Mucosa of rectum (tissue), 2 donors: ENCODE measurements around the gene REELD1.

Experiments
- H3K27ac ChIP-seq, 2 donors: one replicate each; pipeline ENCODE4 v1.7.0; 2013; ENCODE audit warnings: inconsistent platforms in 2 of 2, low read depth in 2 of 2, low read length in 2 of 2
- H3K27me3 ChIP-seq, 2 donors: one replicate each; pipeline ENCODE4 v1.7.0; 2013; ENCODE audit warnings: low read length in 2 of 2; ENCODE audit not compliant: control insufficient read depth in 2 of 2, insufficient read depth in 2 of 2
- H3K36me3 ChIP-seq, 2 donors: one replicate each; pipeline ENCODE4 v1.7.0; 2013; ENCODE audit warnings: low read length in 2 of 2; ENCODE audit not compliant: control insufficient read depth in 2 of 2, insufficient read depth in 2 of 2
- H3K4me1 ChIP-seq, 2 donors: one replicate each; pipeline ENCODE4 v1.7.0; 2013; ENCODE audit warnings: low read length in 2 of 2, mild to moderate bottlenecking in 1 of 2; ENCODE audit not compliant: control insufficient read depth in 2 of 2, insufficient read depth in 2 of 2
- H3K4me3 ChIP-seq, 2 donors: one replicate each; pipeline ENCODE4 v1.7.0; 2013; ENCODE audit warnings: low read length in 2 of 2
- H3K9ac ChIP-seq, 2 donors: one replicate each; pipeline ENCODE4 v1.7.0; 2013; ENCODE audit warnings: low read length in 2 of 2, low read depth in 1 of 2, mild to moderate bottlenecking in 1 of 2
- H3K9me3 ChIP-seq, 2 donors: one replicate each; pipeline ENCODE4 v1.7.0; 2013; ENCODE audit warnings: low read length in 2 of 2; ENCODE audit not compliant: control insufficient read depth in 2 of 2
- donor health status: healthy.
- donor health status: Normal muscosa, but diverticular disease.

Gene REELD1

DNA sequence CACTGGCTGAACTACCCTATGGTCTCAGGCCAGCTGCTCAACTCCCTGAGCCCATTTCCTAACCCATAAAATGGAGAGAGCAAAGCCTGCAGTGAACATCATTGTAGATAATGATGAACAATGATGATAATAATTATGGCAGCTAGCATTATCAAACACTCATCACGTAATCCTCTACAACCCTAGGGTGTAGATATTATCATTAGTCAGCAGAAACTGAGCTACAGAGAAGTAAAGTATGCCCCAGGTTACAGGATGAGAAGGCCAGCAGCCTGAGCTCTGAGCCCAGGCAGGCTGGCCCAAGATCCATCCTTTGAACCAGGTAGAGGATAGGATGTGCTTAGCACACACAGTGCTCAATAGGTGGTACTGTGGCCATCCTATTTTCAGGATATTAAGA is 43.2 kb downstream of the REELD1 start:
- no peaks in the 10 kb centered on the region for H3K27me3 ChIP-seq
- peaks cover 0 to 4% of the 10 kb centered on the region in 2 donors for H3K4me1 ChIP-seq
- no peak overlapping the region for H3K4me3 ChIP-seq
- H3K27ac ChIP-seq, result no peak overlapping the region
- peaks cover 2 to 7% of the 10 kb centered on the region in 2 donors for H3K36me3 ChIP-seq
- no peaks in the 10 kb centered on the region for H3K9me3 ChIP-seq
- H3K9ac ChIP-seq, result no peak overlapping the region

DNA sequence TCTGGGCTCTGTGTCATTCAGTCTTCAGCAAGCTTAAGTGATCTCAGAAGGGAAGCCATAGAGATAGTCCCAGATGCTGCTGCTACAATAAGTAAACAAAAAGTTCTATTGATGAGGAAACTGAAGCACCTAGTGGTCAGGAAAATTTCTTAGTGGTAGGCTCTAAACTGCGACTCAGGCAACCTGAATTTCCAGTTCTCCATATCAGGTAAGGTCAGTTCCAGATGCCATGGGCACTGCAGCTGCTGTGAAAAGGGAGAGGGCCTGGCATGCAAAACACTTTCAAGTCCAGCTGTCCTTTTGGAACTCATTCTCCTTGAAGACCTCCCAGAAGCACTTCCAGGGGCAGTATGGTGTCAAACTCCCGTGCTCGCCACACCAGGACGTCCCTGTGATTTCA is 46.2 kb downstream of the REELD1 start:
- Histone ChIP-seq H3K4me1 (no peaks in the 10 kb centered on the region), H3K9me3 (no peaks in the 10 kb centered on the region), H3K27me3 (no peaks in the 10 kb centered on the region), H3K27ac (no peak overlapping the region), H3K9ac (no peak overlapping the region), H3K4me3 (no peak overlapping the region), H3K36me3 (peaks cover 4 to 7% of the 10 kb centered on the region in 2 donors)

DNA sequence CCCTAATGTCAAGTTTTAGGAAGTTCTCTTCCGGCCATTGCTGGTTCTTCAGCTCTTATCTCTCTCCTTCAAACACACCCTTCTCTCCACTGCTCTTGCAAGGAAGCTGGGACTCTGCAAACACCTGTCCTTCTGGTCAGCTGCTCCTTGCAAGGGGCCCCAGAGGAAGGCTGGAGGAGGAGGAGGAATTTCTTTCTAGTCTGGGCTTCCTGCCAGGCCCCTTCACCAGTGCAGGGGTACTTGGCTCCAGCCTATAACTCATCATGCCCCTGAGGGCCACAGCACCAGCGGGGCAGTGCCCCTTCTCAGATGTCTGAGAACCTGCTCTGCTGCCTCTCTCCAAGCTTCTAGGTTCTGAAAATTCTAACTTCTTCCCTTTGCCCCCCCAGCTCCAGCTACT is 46.7 kb downstream of the REELD1 start:
- Histone ChIP-seq H3K4me1 (no peaks in the 10 kb centered on the region), H3K27me3 (no peaks in the 10 kb centered on the region), H3K9ac (no peak overlapping the region), H3K36me3 (peaks cover 4 to 7% of the 10 kb centered on the region in 2 donors), H3K4me3 (no peak overlapping the region), H3K27ac (no peak overlapping the region), H3K9me3 (no peaks in the 10 kb centered on the region)

DNA sequence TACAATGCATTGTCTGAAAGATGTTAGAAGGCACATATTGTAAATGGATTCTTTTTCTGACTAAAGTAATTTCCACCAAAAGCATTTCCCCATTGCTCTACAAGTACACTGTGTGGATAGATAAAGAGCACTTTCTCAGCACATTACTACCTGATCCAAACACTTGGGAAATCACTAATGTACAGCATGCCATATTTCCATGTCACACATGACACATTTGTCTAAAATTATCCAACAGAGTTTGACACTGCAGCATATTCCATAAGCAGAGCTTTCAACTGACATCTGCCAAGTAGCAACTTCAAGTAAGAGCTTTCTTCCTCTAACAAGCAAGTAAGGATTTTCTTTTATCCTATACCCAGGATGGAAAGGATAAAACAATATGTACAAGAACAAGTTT is 49.5 kb downstream of the REELD1 start:
- Histone ChIP-seq H3K9ac (no peak overlapping the region), H3K4me3 (no peak overlapping the region), H3K27ac (no peak overlapping the region), H3K36me3 (peaks cover 0 to 2% of the 10 kb centered on the region in 2 donors), H3K27me3 (no peaks in the 10 kb centered on the region), H3K4me1 (no peaks in the 10 kb centered on the region), H3K9me3 (no peaks in the 10 kb centered on the region)

DNA sequence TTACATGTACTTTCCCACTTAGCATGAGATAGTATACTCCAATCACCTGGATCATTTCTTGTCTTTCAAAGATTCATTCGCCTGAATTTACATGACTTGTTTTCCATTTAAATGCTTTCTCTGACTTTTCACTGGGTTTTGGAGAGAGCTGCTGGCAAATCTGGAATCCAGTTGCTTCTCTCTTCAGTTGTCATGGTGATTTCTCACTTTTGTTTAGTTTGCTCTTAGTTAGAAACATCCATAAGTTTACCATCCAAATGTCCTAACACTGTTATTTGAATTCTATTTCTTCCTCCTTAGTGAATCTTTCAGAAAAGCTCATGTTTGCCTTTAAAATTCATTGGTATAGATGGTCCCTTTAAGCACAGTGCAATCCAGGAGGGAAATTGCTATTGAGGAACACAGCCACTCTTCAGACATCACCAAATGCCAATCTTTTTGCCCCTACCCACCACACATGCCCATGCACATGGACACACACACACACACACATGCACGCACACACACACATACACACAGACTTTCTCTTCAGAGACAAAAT is 51.7 kb downstream of the REELD1 start:
- H3K9me3 ChIP-seq, result no peaks in the 10 kb centered on the region
- H3K27ac ChIP-seq, result no peak overlapping the region
- peaks cover 0 to 2% of the 10 kb centered on the region in 2 donors for H3K36me3 ChIP-seq
- no peaks in the 10 kb centered on the region for H3K27me3 ChIP-seq
- H3K9ac ChIP-seq, result no peak overlapping the region
- H3K4me1 ChIP-seq, result no peaks in the 10 kb centered on the region
- no peak overlapping the region for H3K4me3 ChIP-seq

DNA sequence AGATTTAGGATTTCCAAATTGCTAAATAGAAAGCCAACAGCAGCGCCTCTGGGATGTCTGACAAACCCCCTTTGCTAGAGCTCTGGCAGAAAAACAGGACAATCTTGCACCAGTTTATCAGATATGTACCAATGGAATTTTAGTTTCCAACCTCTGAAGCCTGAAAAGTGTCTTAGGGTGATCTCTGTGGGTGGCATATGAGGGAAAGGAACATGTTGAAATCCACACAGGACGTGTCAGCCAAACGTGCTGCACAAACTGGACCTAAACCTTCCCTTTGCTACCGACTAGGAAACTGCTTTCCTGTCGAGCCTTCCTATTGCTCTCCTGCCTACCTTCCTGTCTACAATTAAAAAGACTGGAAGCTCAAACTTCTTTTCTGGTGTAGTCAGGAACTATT is 53.5 kb downstream of the REELD1 start:
- Histone ChIP-seq H3K27ac (no peak overlapping the region), H3K36me3 (peaks cover 0 to 2% of the 10 kb centered on the region in 2 donors), H3K9me3 (no peaks in the 10 kb centered on the region), H3K4me1 (no peaks in the 10 kb centered on the region), H3K4me3 (no peak overlapping the region), H3K27me3 (no peaks in the 10 kb centered on the region), H3K9ac (no peak overlapping the region)

DNA sequence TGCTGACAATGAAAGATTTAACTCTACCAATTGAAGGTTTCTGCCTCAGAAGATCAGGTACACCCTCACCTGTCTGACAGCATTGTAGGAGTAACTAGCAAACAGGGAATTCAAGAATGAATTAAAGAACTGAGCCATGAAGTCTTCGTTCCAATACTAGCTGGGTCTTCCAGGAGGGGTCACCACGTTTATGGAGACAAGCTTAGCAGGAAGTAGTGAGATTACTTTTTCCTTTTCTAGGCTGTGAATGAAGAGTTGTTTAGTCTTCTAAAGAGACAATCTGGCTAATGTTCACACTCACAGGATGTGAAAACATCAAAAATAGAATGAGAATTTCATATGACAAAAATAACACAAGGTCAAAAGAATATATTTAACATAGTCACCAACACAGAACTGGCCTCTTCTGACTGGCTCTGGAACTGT is 54.9 kb downstream of the REELD1 start:
- Histone ChIP-seq H3K27me3 (no peaks in the 10 kb centered on the region), H3K9me3 (no peaks in the 10 kb centered on the region), H3K9ac (no peak overlapping the region), H3K4me3 (no peak overlapping the region), H3K36me3 (no peaks in the 10 kb centered on the region), H3K4me1 (no peaks in the 10 kb centered on the region), H3K27ac (no peak overlapping the region)

DNA sequence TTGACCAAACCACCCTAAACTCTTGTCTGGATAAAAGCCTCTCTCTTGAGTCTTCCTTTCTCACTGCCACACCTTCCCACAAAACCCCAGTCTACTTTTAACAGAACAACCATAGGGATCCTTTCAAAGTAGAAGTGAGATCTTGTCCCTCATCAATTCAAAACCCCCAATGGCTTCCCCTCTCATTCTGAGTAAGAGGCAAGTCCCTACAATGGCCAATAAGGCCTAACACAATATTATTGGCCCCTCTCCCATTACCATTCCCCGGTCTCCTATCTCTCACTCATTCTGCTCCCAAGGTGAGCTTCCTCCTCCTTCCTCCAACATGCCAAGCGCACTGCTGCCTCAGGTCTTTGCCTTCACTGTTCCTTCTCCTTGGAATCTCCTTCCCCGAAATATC is 57.1 kb downstream of the REELD1 start:
- H3K36me3 ChIP-seq, result no peaks in the 10 kb centered on the region
- no peak overlapping the region for H3K9ac ChIP-seq
- no peak overlapping the region for H3K27ac ChIP-seq
- H3K9me3 ChIP-seq, result no peaks in the 10 kb centered on the region
- H3K4me3 ChIP-seq, result no peak overlapping the region
- H3K4me1 ChIP-seq, result no peaks in the 10 kb centered on the region
- H3K27me3 ChIP-seq, result no peaks in the 10 kb centered on the region

DNA sequence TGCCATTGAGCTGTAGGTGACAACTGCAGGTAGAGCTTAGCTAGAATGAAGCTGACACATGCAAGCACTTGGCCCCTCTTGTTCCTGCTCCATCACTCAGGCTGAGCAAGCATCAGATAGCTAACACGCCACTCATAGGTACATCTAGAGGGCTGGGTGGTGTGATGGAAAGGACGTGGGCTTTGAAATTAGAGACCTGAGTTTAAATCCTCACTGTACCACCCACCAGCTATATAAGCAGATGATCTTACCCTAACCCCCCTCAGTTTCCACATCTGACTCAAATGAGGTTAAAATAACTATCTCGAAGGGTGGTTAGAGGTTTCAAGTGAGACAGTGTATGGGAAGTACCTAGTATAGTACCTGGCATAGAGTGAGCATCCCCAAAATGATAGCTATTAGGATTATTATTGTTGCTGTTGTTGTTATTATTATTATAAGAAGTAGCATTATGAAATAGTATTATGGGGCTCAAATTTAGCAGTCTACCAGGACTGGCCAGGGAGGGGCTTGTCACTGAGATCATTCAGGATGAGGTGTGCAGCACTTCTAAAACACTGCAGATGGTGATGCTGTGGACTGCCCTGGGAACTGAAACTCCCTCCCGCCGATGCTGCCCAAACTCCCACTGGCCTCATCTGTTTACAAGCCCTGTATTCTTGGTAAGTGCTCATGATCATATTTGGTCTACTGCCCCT is 59.0 kb downstream of the REELD1 start:
- no peaks in the 10 kb centered on the region for H3K9me3 ChIP-seq
- H3K4me3 ChIP-seq, result no peak overlapping the region
- H3K27ac ChIP-seq, result no peak overlapping the region
- H3K9ac ChIP-seq, result no peak overlapping the region
- no peaks in the 10 kb centered on the region for H3K4me1 ChIP-seq
- H3K27me3 ChIP-seq, result no peaks in the 10 kb centered on the region
- H3K36me3 ChIP-seq, result no peaks in the 10 kb centered on the region

DNA sequence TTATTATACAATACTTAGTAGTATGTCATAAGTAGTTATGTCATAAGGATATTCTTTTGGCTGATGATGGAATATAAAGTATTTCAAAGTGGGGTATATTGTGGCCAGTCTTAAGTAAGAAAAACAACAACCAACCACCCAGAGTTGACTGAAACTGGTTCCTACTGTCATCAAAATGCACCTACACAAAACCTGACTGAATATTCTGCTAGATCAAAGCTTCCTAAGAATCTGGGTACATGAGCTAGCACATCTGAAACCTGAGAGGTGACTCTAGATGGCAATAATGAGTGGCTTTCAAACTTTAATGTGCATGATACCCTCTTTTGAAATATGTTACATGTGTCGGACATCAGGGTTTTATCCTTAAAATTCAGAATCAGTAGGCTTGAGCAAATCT is 60.4 kb downstream of the REELD1 start:
- Histone ChIP-seq H3K4me1 (no peaks in the 10 kb centered on the region), H3K36me3 (no peaks in the 10 kb centered on the region), H3K4me3 (no peak overlapping the region), H3K27me3 (no peaks in the 10 kb centered on the region), H3K27ac (no peak overlapping the region), H3K9ac (no peak overlapping the region), H3K9me3 (no peaks in the 10 kb centered on the region)
